Glutamatergic neuron (in vitro differentiated cells): ENCODE data around the gene DDX19B. TPM values are rescaled to one million over a fixed set of nuclear protein-coding genes. Genes with fewer than 3 reads are reported as not detected.
"Not testable (repeated sequence)": the region's sequence is repeated elsewhere in the genome, so short reads cannot be mapped to it uniquely, and the experiment has no call there.

Experiments used
- DNase-seq: peaks from one replicate; pipeline ENCODE4 v3.0.0; 2022
- H3K27ac Mint-ChIP-seq: one replicate; pipeline ENCODE4 v1.8.0; 2020; ENCODE audit warnings: mild to moderate bottlenecking, mixed read lengths, inconsistent platforms; ENCODE audit not compliant: unreplicated experiment
- H3K27me3 Mint-ChIP-seq: one replicate; pipeline ENCODE4 v1.8.0; 2020; ENCODE audit warnings: mild to moderate bottlenecking, moderate library complexity, mixed read lengths, inconsistent platforms; ENCODE audit not compliant: unreplicated experiment
- H3K36me3 Mint-ChIP-seq: one replicate; pipeline ENCODE4 v1.8.0; 2020; ENCODE audit warnings: mild to moderate bottlenecking, mixed read lengths, inconsistent platforms; ENCODE audit not compliant: unreplicated experiment
- H3K4me1 Mint-ChIP-seq: one replicate; pipeline ENCODE4 v1.8.0; 2020; ENCODE audit warnings: mild to moderate bottlenecking, low read depth, mixed read lengths, inconsistent platforms; ENCODE audit not compliant: unreplicated experiment
- H3K4me3 Mint-ChIP-seq: one replicate; pipeline ENCODE4 v1.8.0; 2020; ENCODE audit warnings: mild to moderate bottlenecking, mixed read lengths, inconsistent platforms; ENCODE audit not compliant: unreplicated experiment
- H3K9me3 Mint-ChIP-seq: one replicate; pipeline ENCODE4 v1.8.0; 2020; ENCODE audit warnings: mild to moderate bottlenecking, moderate library complexity, mixed read lengths, inconsistent platforms; ENCODE audit not compliant: unreplicated experiment
- total RNA-seq: library from RNA; stranded (reverse); fragmentation: NEBNext Ultra II Directional; extraction: Animal tissue kit (Norgen Biotek cat#: 25700); gene quantifications from one replicate; pipeline ENCODE4 v1.2.1, GENCODE V29; 2021; ENCODE audit not compliant: unreplicated experiment
- TF ChIP-seq, protein P1 (sequence below): fragments of 200-600 bp; sonication (generic); IDR thresholded peaks from one replicate; pipeline ENCODE4 v1.5.0; 2021; ENCODE audit not compliant: partially characterized antibody, unreplicated experiment

DDX19B gene
- total RNA-seq, 1 donor from 2014 or later: 50.4 TPM

DNA sequence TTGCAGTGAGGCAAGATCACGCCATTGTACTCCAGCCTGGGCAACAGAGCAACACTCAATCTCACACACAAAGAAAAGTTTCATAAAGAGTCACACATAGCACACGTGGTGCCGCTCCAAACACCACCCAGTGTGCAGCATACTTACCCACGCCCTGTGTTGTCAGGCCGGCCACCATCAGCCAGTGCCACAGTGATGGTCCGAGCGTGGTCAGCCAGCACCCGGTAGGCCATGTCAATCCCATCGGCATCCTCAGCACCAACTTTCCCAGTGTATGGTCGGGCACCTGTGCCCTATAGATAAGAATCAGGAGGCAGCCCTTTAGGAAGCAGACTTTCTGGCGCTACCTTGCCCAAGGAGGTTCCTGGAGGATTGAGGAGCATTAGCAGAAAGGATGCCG lies 29.5 kb upstream of the DDX19B start:
- Mint-ChIP-seq H3K27me3 (no peaks in the 10 kb centered on the region), H3K36me3 (no peaks in the 10 kb centered on the region), H3K4me3 (no peak overlapping the region), H3K27ac (no peak overlapping the region), H3K4me1 (peaks cover 3% of the 10 kb centered on the region), H3K9me3 (peaks cover 4% of the 10 kb centered on the region)
- TF ChIP-seq, protein P1, sequence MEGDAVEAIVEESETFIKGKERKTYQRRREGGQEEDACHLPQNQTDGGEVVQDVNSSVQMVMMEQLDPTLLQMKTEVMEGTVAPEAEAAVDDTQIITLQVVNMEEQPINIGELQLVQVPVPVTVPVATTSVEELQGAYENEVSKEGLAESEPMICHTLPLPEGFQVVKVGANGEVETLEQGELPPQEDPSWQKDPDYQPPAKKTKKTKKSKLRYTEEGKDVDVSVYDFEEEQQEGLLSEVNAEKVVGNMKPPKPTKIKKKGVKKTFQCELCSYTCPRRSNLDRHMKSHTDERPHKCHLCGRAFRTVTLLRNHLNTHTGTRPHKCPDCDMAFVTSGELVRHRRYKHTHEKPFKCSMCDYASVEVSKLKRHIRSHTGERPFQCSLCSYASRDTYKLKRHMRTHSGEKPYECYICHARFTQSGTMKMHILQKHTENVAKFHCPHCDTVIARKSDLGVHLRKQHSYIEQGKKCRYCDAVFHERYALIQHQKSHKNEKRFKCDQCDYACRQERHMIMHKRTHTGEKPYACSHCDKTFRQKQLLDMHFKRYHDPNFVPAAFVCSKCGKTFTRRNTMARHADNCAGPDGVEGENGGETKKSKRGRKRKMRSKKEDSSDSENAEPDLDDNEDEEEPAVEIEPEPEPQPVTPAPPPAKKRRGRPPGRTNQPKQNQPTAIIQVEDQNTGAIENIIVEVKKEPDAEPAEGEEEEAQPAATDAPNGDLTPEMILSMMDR: no peak
- no peak for DNase-seq

DNA sequence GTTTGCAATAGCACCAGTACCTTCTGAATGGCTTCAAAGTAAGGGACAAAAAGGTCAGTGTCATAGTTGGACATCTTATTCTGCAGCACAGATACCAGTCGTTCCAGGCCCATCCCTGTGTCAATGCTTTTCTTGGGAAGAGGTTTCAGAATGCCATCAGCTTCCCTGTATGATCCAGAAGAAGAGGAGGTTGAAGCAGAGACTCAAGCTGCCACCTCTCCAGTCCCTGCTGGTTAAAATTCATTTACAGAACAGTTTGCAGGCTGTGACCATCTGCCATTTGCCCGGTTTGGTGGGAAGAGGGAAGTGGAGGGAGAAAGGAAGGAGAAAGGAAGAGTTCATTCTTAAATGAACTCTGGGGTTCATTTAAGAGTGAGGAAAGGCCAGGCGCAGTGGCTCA lies 28.8 kb upstream of the DDX19B start:
- Mint-ChIP-seq H3K27ac (peak overlapping the region; percentile 67), H3K27me3 (no peaks in the 10 kb centered on the region), H3K4me3 (no peak overlapping the region), H3K4me1 (peaks cover 3% of the 10 kb centered on the region), H3K36me3 (no peaks in the 10 kb centered on the region), H3K9me3 (peaks cover 4% of the 10 kb centered on the region)
- DNase-seq: no peak
- TF ChIP-seq, protein P1: no peak

DNA sequence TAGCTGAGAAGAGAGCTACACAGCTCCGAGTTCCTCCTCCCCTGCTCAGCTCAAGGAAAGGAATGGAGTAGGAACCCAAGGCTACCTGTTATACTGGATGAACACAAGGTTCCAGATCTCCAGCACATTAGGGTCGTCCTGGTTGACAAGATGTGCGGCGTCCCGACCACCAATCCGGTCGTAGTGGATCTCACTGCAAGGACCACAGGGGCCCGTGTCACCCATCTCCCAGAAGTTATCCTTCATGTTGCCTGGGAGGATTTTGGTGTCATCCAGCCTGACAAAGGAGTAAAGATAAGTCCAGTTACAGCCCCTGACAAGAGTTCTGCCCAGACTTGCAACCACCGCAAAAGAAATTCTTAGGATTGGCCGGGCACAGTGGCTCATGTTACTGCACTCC lies 27.3 kb upstream of the DDX19B start:
- TF ChIP-seq, protein P1: no peak
- Mint-ChIP-seq H3K27me3 (no peaks in the 10 kb centered on the region), H3K4me3 (no peak overlapping the region), H3K36me3 (peaks cover 5% of the 10 kb centered on the region), H3K27ac (no peak overlapping the region), H3K4me1 (peaks cover 3% of the 10 kb centered on the region), H3K9me3 (peaks cover 4% of the 10 kb centered on the region)
- DNase-seq: no peak

GRCh38 chr16:70276392-70276791 lies 22.6 kb upstream of the DDX19B start:
- DNase-seq: no peak
- Mint-ChIP-seq H3K4me3 (no peak overlapping the region), H3K36me3 (peaks cover 5% of the 10 kb centered on the region), H3K4me1 (no peaks in the 10 kb centered on the region), H3K9me3 (no peaks in the 10 kb centered on the region), H3K27me3 (no peaks in the 10 kb centered on the region), H3K27ac (no peak overlapping the region)
- TF ChIP-seq, protein P1: no peak

DNA sequence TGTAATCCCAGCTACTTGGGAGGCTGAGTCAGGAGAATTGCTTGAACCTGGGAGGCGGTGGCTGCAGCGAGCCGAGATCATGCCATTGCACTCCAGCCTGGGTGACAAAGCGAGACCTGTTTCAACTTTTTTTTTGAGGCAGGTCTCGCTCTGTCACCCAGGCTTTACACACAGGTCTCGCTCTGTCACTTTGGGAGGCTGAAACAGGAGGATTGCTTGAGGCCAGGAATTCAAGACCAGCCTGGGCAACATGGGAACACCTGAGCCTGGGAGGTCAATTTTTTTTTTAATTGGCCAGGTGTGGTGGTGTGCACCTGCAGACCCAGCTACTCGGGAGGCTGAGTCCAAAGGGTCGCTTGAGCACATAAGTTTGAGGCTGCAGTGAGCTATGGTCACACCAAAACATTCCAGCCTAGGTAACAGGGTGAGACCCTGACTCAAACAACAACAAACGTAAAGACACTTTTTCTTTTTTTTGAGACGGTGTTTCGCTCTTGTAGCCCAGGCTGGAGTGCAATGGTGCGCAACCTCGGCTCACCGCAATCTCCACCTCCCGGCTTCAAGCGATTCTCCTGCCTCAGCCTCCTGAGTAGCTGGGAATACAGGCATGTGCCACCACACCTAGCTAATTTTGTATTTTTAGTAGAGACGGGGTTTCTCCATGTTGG lies 11.5 kb upstream of the DDX19B start:
- Mint-ChIP-seq H3K4me3 (peak overlapping the region; percentile 95), H3K27ac (peak overlapping the region; percentile 99)
- DNase-seq, H3K4me1 Mint-ChIP-seq, H3K27me3 Mint-ChIP-seq, H3K36me3 Mint-ChIP-seq, H3K9me3 Mint-ChIP-seq: not testable (repeated sequence)
